Measurements from ENCODE around the gene NDUFS2.

The NDUFS2 gene

DNA sequence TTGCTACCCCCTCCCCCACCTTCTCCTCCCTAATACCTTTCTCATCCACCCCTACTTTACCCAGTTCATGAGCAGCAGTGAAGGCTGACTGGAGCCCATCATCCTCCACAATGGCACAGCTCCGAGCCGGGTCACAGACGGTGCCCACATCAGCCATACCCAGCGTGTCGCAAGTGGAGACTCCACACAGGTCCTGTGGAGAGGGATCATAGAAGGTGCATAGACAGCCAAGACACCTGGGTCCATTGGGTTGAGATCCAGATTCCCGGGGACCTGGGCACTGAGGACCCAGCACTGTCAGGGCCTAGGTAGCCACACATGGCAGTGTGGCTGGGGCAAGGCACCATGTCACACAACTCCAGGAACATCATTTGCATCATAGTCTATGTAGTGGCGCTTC is 6.1 kb upstream of the NDUFS2 start:
- no peak for DNase-seq (ENCODE audit: low spot score)

DNA sequence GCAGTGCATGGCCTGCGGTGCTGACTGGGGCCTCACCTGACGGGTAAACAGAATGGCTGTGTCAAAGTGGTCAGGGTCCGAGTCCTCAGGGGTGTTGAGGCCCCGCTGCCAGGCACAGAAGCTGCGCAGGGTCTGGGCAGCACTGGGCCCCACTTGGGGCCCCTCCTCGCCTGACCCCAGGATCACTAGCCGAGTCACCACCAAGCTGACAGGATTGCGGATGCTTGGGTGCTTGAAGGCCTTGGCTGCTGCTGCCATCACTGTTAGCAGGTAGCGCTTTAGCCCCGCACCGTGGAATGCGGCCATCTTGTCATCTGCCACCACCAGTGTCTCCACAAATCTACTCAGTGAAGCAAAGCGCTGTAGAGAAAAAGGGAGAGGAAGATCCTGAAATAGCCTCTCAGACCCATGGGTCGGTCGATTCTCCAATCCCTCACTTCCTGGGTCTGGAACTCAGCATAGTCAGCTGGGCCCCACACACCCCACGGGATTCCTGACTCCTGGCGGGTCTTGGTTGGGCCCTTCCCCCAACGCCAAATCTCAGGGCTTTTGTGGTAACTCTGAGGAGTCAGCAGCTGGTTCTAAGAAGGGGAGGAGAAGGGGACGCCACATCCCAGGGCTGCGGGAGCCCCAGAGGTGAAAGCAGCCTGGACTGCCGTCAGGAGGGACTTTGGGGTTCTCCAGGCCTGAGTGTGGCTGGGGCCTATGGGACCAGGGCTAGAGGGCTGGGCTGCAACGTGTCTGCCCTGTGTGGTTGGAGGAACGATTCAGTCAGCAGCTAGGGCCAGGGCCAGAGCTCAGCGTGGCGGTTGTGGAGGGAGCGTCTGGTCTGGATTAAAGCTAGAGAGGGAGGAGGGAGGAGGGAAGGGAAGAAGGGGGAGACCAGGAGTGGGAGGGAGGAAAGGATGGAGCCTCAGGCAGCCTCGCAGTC is 5.4 kb upstream of the NDUFS2 start:
- DNase-seq (ENCODE audit: low spot score) = peak; percentile 85

DNA sequence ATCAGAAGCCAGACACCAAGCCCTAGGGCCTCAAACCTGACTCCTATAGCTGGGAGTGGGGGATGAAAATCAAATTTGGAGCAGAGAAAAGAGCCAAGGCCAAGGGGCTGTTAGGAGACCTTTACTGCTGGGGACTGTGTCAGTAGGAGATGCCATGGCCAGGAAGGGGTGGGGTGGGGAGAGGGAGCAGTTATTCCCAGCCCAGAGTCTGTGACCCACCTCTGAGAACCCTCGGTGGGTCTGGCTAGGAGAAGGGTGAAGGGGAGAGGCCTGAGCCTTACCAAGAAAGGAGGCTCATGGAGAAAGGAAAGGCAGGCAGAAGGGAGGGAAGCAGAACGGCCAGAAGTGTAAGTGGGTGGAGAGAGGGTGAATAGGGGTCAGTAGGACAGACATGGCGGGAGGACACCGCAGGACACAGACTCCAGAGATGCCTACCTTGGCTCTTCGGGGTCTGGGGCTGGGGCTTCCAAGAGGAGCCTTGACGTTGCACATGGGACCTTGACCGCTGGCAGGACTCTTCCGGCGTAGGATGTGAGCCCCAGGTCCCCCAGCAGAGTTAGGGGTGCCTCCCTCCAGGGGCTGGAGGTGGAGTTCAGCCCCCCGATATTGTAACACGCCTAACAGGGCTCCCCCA is 4.5 kb upstream of the NDUFS2 start:
- no peak for DNase-seq (ENCODE audit: low spot score)

- peak; percentile 27 for DNase-seq (ENCODE audit: low spot score)
Observed at GRCh38 chr1:161198194-161198896, 3.8 kb upstream of the NDUFS2 start.

DNA sequence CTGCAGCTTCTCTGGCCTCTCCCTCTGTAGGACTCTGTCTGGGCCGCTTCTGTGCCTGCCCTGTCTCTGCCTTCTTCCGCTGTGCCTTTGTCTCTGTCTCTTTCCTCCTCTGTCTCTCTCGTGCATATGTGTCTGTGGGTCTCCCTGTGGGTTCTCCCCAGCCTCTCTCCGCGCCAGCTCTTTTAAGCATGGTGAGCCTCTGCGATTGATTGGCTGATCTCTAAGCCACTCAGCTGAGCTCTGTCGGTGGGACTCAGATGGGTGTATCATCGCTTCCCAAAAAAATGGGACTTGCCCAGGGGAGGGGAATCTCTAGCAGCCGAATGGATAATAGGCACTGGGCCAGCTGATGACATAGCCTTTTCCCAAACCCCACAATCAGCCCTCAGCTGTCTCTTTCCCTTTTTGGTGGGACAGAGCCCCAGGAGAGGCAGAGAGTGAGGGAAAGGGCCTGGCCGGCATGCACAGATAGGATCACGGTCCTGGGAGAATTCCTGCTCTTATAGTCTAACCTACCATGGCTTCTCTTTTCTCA is 3.2 kb upstream of the NDUFS2 start, which contains the start of gene ADAMTS4:
Gene ADAMTS4, minus strand, starts transcription at position 158 of the 535 bp plus-strand sequence. CDS start 427 bp downstream, outside the sequence.
- DNase-seq (ENCODE audit: low spot score) = peak; percentile 84

DNA sequence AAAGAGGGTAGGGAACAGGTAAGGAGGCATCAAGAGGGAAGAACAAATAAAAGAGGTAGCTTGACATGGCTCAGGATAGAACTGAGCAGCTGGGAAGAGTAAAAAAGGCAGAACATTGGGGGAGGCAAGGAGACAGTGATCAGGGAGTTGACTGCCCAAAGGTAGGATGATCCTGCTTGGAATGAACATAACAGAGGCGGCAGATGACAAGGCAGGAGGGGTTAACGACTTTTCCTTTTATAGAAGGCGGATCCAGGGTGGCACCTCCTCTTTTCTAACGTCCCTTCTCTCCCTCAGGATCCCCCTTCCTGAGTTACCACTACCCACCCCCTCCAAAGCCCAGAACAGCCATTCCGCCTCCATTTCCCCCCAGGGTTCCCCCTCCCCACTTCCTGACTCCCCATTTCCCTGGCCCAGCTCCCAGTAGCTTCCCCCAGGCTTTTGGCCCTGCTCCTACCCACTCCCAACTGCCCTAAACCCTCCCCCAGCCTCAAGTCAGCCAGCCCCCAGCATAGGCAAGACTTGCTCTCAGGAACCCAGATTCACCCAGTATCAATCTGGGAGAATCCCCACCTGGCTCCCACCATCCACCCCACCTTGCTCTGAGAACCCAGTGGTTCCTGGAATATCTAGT is 2.5 kb upstream of the NDUFS2 start:
- DNase-seq (ENCODE audit: low spot score) = no peak

- no peak for DNase-seq (ENCODE audit: low spot score)
Observed at GRCh38 chr1:161200421-161200991, 1.7 kb upstream of the NDUFS2 start.

DNA sequence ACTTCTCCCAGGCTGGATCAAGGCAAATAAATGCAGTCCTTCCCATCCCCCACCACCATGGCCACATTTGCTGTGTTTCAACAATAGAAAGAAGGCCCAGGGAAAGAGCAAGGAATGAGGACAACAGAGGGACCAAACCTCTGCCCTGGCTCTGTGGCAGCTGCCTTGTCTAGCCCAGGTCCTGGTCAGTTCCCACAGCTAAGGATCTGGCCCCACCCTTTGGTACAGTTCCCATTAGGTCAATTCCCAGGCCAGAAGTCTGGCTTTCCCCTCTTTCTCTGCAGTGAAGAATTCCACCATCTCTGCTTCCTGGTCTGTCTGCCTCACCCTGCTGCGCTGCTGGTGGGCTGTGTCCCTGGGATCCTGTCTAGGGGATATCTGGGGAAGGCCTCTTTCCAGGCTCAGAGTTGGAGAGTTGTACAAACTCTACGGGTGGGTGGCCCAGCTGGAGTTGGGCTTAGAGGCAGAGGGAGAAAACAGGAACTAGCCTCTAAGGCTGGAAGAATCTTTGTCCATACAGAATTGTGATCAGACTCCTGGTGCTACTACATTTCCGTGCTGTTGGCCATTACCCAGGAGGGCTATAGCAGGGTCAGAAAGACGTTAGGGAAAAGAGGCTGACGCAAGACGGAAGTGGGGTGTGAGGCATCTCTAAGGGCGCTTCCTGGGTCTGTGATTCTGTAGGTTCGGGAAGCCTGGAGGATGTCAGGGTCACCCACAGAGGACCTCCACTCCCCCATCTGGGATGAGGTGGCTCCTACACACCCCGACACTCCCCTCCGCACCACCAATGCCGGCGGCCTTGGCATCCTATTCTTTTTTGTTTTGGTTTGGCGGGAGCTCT is 953 bp upstream of the NDUFS2 start:
- DNase-seq (ENCODE audit: low spot score) = peak; percentile 46

DNA sequence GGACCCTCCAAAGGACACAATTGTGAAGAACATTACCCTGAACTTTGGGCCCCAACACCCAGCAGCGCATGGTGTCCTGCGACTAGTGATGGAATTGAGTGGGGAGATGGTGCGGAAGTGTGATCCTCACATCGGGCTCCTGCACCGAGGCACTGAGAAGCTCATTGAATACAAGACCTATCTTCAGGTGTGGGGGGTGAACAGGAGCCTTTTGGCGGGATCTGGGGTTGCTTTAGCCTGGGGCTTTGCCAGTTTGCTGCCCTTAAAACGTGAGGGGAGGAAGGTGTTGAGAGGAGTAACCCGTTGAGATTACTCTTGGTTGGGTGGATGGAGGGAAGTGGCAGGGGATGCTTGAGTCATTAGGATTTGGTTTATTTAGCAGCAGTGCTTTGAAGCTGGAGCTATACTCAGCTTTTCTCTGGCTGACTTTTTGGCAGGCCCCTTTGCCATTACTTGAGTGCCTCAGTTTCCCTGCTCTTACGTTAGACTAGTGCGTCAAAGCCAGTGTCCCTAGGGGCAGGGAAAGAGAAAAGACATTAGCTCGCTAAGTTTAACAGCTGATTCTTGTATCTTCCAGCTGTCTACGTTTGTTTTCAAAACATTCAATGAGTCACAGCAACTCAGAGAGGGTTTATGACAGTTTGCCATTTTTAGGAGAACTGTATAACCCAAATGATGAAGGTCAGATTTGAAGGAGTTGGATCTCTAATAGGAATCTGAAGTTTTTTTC is 4.4 kb downstream of the NDUFS2 start:
- DNase-seq (ENCODE audit: low spot score) = no peak

DNA sequence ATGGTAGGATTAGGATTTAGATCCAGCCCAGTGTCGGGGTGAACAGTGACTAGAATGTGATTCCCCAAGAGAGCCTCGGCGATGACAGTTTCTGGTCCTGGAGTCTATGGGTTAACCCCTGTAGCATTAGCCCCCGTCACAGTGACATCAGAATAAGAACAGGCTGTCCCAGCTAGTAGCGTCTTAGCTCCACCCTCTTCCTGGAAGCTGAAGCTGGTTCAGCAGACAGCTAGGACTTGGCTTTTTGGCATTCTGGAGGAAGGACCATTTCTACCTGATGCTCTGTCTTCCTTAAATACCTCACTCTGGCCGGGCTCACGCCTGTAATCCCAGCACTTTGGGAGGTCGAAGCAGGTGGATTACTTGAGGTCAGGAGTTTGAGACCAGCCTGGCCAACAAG is 5.0 kb downstream of the NDUFS2 start:
- no peak for DNase-seq (ENCODE audit: low spot score)

- DNase-seq (ENCODE audit: low spot score) = peak; percentile 81
Observed at GRCh38 chr1:161209790-161210409, 7.7 kb downstream of the NDUFS2 start.

DNA sequence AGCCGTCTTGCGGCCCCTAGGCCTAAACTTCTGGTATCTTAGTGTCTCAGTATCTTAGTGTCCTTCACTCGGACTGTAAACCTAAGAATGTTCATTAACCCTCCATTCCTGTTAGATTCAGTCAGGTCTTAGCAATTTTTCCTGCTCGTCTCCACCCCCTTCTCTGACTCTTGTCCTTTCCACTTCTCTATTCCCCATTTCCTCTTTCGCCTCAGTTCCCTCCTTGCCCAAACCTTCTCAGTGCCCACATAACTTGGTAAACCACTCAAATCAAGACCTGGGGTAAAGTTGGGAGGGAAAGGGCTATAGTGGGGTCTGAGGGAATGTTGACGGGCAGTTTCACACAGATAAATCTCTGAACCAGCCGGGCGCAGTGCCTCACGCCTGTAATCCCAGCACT is 12.2 kb downstream of the NDUFS2 start:
- no peak for DNase-seq (ENCODE audit: low spot score)

GRCh38 chr1:161215076-161215475 is 12.9 kb downstream of the NDUFS2 start, which contains the start of gene FCER1G:
Gene FCER1G (plus strand): TSS chr1:161215295. CDS start chr1:161215322, 27 bp downstream.
- DNase-seq (ENCODE audit: low spot score) = no peak

DNA sequence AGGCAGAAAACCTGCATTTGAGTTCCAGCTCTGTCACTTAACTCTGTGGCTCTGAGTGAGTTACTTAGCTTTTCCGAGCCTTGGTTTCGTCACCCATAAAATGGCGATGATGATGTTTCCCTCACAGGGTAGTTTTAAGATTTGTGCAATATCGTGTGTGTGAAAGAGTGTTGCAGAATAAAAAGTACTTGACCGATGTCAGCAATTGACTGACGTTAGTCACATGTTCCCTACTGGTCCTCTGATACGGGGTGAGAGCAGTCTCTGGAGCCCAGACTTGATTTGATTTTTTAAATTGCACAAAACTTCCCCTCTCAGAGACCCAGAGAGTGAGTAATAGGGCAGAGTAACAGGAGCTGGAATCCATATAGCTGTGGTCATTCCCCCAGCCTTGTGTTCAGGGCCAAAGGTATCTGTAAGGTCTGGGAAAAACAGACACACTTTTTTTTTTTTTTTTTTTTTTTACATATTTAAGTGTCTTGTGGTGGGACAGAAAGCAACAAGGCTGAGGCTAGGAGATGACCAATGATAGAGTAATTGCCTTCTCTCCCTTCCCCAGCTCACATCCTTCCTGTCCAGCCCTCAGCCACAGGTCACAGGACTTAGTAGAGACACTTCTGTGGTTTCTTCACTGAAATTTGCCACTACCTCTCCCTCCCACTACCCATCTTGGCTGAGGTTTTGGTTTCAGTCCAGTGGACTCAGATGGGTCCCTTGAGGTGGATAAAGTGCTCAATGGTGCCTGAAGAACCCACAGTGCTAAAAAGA is 15.0 kb downstream of the NDUFS2 start:
- peak; percentile 43 for DNase-seq (ENCODE audit: low spot score)

GRCh38 chr1:161217831-161218230 is 15.7 kb downstream of the NDUFS2 start:
- no peak for DNase-seq (ENCODE audit: low spot score)

DNA sequence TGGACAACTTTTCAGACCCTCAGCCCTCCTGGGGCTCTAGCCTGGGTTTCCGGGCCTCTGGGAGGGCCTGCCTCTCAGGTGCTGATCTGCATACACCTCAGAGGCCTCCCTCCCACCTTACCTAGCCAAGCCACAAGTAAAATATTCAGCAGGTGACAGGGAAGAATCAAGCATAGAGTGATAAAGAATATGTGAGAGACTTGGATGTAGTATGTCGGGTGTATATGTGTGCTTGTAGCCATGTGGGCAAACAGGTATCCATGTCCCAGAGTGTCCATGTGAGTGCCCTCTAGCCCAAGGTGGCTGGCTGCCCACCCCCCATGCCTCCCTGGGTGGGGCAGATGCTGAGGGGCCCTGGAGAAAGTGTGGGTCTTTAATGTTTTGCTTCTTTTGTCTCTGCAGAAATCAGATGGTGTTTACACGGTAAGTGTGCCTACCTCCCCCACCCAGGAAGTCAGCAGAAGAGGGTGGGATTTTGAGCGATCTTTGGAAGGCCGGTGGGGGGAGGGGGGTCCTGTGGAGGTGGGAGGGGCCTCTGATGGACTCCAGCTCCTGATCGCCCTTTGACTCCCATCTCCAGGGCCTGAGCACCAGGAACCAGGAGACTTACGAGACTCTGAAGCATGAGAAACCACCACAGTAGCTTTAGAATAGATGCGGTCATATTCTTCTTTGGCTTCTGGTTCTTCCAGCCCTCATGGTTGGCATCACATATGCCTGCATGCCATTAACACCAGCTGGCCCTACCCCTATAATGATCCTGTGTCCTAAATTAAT is 16.3 kb downstream of the NDUFS2 start:
- DNase-seq (ENCODE audit: low spot score) = no peak

DNA sequence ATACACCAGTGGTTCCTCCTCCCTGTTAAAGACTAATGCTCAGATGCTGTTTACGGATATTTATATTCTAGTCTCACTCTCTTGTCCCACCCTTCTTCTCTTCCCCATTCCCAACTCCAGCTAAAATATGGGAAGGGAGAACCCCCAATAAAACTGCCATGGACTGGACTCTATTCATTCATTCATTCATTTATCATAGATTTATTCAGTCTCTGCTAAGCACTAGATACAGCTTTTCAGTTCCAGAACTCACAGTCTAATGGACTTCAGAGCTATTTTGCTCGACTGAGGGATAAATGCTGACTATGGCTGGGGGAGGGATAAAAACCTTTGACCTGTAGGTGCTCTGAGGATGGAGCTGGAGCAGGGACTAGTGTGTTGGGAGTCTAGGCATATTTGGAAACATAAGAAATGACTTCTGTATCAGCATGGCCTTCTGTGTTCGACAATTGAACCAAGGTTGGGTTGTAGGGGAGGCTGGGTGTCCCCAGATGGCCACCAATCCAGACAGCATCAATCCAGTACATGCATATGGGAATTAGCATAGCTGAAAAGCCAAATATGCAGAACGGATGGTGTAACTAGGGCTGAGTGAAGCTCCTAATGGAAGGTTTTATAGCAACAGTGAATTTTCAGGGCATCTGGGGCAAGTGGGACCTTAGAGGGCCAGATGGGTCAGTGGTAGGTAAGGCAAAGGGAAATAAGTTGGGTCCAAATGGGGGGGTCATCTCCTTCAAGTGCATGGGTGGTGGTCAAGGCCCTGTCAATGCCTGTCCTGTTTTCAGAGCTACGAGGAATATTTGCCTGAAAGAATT is 17.1 kb downstream of the NDUFS2 start:
- no peak for DNase-seq (ENCODE audit: low spot score)
